GM21515 (cell line): Measurements from ENCODE around the gene ALDH3B1.

Experiments used
- ATAC-seq: cut with Tn5 transposase; IDR thresholded peaks from one replicate; pipeline ENCODE4 v1.9.1; 2021; ENCODE audit not compliant: unreplicated experiment

The ALDH3B1 gene

DNA sequence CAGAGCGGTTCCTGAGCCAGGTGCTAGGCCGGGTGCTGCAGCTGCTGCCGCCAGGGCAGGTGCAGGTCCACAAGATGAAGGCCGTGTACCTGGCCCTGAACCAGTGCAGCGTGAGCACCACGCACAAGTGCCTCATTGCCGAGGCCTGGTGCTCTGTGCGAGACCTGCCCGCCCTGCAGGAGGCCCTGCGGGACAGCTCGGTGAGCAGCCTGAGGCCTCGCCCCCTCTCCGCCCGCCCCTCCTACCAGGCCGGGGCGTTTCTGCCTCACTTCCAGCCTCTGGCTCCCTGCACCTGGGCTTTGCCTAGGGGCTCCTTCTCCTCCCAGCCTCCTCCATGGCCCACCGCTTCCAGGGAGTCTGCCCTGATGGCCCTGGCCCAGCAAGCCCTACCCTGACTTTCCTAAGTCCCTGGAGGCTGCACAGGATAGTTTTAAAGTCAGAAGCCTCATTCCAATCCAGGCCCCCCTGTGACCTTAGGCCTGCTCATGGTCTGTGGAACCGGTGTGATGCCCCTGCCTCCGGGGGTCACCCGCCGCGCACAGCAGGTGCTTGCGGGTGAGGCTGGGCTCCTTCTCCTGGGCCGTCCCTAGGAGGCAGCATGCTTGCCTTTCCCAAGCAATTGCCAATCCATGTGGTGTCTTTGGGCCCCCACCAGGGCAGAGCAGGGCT is 34.2 kb downstream of the ALDH3B1 start:
- ATAC-seq: no peak

DNA sequence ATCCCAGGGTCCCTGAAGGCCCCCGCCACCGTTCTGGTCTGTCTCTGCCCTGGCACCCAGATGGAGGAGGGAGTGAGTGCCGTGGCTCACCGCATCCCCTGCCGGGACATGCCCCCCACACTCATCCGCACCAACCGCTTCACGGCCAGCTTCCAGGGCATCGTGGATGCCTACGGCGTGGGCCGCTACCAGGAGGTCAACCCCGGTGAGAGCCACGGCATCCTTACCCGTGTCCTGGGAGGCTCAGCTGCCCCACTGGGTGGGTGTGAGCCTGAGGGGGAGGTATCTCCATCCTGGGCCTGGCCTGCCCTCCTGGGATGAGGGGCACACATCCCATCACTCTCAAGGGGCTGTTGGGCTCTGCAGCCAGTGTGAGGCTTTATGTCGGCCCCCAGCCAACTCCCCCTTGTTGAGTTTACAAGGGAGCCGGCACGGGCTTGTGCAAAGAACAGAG is 34.8 kb downstream of the ALDH3B1 start:
- no peak for ATAC-seq

DNA sequence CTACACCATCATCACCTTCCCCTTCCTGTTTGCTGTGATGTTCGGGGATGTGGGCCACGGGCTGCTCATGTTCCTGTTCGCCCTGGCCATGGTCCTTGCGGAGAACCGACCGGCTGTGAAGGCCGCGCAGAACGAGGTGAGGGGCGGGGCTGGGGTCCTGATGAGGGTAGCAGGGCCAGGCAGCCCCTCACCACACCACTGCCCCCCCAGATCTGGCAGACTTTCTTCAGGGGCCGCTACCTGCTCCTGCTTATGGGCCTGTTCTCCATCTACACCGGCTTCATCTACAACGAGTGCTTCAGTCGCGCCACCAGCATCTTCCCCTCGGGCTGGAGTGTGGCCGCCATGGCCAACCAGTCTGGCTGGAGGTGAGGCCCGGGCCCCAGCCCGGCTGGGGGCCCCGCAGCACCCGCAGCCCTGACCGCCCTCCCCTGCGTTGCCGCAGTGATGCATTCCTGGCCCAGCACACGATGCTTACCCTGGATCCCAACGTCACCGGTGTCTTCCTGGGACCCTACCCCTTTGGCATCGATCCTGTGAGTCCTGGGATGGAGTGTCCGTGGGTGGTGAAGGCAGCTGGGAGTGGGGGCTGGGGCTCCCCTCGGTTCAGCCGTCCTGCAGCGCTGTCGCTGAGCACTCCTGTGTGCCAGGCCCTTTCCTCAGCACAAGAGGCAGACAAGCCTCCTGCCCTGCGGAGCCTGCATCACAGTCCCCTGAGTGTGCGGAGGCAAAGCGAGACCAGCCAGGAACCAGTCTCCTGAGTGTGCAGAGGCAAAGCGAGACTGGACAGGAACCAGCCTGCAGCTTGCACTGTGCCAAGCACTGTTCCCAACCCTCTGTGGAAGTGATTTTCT is 37.5 kb downstream of the ALDH3B1 start:
- no peak for ATAC-seq

DNA sequence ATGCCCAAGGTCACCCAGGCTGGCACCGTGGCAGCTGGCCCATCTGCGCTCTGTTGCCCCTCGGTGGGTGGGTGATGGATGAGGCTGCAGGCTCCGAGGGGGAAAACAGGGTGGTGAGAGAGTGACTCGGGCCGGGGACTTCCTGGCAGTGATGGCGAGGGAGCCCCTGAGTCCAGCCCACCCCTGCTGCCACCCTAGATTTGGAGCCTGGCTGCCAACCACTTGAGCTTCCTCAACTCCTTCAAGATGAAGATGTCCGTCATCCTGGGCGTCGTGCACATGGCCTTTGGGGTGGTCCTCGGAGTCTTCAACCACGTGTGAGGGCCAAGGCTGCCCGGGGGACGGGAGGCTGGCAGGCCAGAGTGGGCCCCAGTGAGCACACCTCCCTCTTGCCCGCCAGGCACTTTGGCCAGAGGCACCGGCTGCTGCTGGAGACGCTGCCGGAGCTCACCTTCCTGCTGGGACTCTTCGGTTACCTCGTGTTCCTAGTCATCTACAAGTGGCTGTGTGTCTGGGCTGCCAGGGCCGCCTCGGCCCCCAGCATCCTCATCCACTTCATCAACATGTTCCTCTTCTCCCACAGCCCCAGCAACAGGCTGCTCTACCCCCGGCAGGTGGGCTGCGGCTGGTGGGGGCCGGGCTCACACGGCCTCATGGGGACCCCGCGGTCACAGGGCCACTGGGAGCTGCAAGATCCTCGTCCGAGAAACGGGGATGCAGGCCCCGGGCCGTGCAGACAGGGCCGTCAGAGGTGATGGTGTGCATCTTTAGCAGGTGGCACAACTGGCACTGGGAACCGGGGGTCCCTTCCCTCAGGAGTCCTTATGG is 38.8 kb downstream of the ALDH3B1 start:
- ATAC-seq: no peak

DNA sequence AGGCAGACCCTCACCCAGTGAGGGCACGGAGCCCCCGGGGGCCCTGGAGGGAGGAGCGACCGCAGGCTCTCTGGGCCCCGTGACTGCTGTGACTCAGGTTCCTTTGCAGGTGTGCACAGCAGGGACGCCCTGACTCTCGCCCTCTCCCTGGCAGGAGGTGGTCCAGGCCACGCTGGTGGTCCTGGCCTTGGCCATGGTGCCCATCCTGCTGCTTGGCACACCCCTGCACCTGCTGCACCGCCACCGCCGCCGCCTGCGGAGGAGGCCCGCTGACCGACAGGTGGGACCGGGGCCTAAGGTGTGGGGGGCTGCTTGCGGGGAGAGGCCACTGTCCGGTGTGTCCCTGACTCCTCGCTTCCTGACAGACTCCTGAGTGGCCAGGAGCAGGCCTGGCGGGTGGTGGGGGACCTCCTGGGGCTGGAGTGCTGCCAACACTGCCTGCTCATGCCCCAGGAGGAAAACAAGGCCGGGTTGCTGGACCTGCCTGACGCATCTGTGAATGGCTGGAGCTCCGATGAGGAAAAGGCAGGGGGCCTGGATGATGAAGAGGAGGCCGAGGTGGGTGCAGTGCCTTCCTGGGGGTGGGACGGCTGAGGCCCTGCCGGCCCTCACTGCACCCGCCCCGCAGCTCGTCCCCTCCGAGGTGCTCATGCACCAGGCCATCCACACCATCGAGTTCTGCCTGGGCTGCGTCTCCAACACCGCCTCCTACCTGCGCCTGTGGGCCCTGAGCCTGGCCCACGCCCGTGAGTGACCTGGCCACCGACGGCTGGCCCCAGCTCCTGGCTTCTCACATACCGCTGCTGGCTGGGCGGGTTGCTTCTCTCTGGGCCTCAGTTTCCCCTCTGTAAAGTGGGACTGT is 39.6 kb downstream of the ALDH3B1 start:
- no peak for ATAC-seq

DNA sequence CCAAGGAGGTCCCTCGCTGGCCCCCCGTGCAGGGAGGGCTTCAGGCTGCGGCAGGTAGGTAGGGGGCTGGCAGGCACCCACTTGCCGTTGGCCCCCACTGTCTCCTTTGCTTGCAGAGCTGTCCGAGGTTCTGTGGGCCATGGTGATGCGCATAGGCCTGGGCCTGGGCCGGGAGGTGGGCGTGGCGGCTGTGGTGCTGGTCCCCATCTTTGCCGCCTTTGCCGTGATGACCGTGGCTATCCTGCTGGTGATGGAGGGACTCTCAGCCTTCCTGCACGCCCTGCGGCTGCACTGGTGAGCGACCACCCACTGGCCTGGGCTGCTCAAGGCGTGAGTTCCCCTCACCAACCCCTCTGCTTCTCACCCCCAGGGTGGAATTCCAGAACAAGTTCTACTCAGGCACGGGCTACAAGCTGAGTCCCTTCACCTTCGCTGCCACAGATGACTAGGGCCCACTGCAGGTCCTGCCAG is 40.3 kb downstream of the ALDH3B1 start:
- ATAC-seq: no peak

DNA sequence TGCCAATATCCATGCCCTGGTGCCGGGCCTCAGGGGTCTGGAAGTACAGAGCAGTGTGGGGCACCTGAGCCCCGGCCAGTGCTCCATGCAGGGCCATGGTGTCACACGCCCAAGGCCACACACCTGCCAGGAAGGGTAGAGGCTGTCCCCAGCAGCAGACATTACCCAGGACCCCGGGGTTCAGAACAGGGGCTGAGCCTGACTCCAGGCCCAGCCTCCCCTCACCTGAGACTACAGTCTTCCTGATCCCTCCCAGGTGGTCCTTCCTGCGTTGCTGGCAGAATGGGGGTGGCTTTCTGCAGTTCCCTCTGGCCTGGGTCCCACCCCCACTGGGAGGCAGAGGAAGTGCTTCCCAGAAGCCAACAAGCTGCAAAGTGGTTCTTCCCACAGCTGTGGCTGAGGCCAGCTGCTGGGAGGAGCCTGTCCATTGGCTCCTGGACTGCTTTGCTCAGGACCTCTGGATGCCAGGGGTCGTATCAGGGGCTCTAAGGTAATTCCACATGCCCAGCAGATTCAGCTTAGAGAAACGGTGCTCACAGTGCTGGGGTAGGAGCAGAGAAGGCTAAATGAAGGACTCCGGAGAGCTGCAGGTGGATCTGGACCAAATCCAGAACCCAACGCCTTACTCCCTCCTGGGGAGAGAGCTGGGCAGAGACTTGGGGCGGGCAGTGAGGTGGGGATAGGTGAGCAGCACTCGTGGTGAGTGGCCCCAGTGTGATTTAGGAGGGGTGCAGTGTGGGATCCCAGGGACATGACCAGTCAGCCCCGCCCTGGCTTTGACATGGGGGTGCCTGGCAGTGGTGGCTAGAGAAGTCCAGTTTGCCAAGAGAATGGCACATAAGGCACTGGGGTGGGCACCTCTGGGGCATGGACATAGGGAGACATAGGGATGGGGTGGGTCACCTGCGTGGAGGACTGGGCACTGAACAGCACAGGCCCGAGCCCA is 41.3 kb downstream of the ALDH3B1 start:
- no peak for ATAC-seq

DNA sequence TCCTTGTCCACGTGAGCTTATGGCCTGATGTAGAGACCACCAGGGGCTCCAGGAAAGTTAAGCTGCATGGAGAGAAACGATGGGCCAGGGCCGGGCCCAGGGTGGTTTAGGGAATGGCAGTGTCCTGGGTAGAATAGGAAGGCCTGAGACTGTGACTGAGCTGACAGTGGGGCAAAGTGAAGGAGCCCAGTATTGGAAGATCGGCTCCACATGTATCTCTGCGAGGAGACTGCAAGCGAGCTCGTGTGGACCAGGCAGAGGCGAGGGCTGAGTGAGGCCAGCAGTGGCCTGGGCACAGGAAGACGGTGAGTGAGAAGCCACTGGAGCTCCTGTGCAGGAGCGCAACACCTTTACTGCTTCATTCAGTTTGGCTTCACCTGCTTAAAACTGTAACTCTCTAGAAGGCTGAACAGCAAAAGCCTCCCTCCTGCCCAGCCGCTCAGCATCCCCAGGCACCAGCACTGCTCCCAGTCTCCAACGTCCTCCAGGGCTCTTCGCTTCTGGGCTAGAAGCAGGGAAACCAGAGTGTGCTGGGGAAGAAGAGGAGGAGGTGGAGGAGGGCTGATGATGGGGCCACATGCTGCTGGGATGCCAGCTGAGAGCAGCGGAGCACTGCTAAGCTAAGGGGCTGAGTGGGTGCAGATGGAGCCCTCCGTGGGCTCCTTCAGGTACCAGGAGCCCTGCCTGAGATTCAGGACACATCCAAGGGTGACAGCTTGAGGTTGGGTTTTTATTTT is 42.2 kb downstream of the ALDH3B1 start:
- ATAC-seq: no peak

DNA sequence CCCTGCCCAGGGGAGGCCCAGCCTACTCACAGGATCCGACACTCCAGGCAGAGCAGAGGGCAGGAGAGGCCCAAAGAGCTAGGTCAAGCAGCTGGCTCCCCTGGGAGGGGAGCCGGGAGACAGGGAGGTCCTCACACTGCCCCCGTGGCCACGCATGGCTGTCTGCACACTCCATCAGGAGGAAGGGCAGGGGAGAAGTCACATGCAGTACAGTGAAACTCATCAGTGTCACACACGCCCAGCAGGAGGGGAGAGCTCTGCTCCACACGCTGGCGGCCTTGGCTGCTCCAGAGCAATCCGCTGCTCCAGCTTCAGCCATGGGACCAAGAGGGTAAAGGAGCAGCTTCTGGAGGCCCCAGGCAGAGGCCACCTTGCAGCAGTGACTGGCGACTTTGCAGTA is 43.0 kb downstream of the ALDH3B1 start:
- no peak for ATAC-seq

DNA sequence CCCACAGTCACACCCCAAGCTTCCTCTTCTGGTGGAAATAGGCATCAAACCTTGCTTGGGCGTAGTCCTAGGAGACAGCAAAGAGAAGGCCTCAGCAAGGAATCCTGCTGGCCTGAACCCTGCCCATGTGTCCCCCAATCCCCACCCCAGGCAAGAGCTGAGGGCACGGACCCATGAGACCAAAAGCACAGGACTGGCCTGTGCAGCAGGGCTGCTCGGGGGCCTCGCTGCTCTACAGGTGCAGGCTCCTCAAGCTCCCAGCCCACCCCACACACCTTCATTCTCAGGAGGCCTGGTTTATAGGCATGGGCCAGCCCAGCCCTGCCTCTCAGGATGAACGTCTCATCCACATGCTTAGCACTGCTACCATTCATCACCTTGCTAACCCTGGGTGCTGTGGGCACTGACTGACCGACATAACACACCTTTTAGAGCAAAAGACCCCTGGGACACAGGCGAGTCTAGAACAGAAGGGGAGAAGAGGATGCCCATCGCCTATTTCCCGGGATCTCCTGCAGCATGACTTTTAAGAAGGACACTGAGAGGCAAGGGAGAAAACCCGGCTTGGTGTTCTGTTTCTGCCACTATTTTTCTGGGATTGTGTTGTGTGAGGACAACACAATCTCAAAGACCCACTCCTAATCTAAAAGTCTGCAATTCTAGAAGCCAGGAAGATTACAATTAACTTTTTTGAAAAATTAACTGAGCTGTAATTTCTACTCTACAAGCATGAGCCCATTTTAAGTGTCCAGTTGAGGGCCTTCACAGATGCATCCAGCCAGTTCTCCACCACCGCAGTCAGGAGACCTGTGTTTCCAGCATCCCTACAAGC is 44.1 kb downstream of the ALDH3B1 start:
- no peak for ATAC-seq

DNA sequence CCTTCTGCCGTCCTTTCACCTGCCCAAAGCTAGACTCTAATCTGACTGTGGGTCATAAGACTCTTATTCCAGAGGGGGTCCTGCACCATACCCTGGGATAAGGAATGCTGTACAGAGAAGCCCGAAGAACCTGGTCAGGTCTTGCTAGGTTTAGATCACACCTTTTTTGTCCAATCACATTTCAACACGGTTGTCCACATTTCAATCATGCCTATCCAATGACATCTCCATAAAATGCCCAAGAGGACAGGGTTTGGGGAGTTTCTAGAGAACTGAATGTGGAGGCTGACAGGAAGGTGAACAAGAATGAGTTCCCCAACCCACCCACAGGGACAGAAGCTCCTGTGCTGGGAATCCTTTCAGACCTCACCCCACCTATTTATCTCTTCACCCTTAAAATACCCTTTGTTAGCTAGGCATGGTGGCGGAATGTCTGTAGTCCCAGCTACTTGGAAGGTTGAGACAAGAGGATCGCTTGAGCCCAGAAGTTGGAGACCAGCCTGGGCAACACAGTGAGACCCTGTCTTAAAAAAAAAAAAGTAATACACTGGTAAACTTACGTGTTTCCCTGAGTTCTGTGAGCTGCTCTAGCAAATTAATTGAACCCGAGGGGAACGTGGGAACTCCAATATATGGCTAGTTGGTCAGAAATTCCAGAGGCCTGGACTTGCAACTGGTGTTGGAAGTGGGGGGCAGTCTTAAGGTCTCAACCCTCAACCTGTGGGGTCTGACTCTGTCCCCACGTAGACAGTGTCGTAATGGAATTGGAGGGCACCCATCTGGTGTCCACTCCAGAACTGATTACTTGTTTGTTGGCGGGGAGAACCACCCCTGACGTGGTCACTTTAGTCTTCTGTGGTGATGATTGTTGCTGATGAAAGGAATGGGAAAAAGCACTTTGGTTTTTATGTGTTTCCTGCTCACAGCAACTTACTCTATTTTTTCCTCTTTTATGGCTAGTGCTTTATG is 46.5 kb downstream of the ALDH3B1 start:
- no peak for ATAC-seq

DNA sequence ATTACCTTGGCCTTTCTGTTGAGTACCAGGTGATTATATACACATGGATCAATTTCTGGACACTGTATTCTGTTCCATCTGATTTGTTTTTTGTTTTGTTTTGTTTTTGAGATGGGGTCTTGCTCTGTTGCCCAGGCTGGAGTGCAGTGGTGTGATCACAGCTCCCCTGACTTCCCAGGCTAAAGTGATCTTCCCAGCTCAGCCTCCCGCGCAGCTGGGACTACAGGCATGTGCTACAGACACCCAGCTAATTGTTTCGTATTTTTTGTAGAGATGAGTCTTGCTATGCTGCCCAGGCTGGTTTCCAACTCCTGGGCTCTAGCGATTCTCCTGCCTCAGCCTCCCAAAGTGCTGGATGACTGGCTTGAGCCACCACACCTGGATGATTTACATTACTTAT is 47.7 kb downstream of the ALDH3B1 start:
- ATAC-seq: no peak

DNA sequence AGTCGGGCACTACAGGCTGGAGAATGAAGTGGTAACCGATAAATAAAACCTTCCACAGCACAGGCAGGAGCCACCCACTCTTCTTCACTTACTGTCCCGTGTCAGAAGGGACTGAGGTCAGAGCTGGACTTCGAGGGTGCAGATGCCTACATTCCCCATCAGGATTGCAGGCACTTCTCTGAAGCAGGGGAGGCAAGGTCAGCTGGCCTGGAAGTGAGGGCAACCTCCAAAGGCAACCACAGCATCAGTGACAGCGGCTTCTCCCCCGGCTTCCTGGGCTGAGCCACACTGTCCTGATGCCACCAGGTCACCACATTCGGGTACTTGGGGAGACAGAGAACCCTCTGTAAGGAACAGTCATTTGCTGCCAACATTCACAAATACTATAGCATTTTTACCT is 51.4 kb downstream of the ALDH3B1 start:
- ATAC-seq: no peak

DNA sequence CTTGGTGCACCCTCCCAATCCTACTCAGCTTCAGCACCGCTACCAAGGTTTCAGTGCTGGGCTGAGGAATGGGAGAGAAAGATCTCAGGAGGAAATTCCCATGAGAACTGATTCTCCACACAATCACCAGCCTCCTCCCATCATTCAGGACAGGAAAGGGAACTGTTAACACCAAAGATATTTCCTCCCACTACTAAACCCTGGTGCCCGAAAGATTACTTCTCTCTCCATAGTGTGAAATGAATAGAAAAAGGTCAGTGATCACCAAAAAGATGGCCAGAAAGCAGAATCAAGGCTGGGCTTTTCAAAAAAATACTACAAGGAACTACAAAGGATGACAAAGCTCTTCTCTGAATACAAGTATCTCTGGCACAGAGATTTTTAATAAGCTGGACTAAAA is 54.8 kb downstream of the ALDH3B1 start:
- ATAC-seq: no peak

DNA sequence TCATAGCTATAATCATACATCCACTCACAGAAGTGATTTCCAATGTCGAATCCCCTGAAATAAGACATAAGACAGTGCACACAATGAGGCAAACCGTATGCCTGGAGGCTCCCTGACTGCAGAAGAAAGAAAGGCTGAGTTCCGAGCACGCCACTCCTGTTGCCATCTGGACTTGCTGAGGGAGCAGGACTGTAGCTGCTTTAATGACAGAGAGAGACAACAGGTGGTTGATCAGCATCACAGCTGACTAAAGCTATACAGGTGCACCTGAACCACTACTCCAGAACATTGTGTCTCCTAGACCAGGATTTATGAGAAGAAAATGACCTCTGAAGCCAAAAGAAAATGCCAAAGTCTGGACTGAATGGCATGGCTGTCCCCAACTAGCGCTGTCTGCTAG is 55.7 kb downstream of the ALDH3B1 start:
- ATAC-seq: no peak

DNA sequence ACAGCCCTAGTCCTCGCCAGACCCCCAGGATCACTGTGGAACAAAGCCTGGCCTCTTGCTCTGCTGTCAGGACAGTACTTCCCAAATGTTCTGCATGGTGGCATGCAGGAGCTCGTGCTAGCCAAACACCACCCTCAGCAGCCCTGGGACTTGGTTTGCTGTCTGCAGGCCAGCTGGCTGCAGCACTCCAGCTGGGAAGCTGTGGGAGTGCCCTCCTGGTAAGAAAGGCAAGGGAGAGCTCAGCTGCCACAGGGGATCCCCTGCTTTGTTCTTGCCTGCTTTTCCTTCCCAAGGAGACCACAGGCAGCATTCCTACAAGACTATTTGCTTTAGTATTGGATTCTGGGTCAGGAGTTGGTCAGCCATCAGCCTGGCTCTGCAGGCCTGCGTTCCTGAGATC is 56.6 kb downstream of the ALDH3B1 start:
- ATAC-seq: no peak

DNA sequence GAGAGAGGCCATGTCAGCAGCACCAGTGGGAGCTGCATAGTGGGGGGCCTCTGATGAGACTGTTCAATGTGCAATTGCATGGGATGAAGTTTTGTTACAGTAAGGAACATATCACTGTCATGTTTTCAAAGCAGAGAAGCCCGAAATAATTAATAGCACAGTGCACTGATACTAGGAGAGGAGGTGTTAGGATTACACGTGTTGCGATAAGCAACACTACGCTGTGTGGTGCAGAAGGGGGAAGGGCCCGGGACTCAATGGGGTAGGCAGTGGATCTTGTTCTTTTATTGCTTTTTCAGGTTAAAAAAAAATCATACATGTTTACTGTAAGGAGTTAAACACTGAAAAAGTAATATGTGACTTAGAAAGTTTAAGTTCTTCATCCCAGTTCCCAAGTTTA is 57.9 kb downstream of the ALDH3B1 start:
- no peak for ATAC-seq
